ENCODE data around the gene TNIK. TPM values are rescaled to one million over a fixed set of nuclear protein-coding genes. Genes with fewer than 3 reads are reported as not detected.
A peak's percentile ranks its signal among the peaks of the same experiment; 100 is the strongest.

TNIK gene
- total RNA-seq, 1 donor from 2014 or later: 35.3 TPM

DNA sequence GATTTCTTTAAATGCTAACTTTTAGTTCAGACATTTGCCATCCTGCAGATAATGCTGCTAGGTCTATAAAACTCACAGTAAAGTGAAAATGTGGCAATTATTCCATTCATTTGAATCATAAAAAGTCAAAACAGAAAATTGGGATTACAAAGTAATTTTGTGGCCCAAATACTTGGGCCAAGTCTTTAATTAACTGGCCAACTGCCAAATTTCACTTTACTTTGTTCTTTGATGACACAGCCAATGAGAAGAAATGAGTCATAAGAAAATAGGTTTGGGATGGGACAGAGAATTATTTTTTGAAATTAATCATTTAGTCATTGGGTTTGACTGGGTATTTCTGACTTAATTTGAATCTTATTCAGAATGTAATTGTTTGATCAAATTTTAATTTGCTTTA is 343.8 kb downstream of the TNIK start:
- TF ChIP-seq, protein P1, sequence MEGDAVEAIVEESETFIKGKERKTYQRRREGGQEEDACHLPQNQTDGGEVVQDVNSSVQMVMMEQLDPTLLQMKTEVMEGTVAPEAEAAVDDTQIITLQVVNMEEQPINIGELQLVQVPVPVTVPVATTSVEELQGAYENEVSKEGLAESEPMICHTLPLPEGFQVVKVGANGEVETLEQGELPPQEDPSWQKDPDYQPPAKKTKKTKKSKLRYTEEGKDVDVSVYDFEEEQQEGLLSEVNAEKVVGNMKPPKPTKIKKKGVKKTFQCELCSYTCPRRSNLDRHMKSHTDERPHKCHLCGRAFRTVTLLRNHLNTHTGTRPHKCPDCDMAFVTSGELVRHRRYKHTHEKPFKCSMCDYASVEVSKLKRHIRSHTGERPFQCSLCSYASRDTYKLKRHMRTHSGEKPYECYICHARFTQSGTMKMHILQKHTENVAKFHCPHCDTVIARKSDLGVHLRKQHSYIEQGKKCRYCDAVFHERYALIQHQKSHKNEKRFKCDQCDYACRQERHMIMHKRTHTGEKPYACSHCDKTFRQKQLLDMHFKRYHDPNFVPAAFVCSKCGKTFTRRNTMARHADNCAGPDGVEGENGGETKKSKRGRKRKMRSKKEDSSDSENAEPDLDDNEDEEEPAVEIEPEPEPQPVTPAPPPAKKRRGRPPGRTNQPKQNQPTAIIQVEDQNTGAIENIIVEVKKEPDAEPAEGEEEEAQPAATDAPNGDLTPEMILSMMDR (IDR thresholded peaks at IDR 0.05): no peak
- no peak for ATAC-seq
- Histone ChIP-seq H3K4me1 (no peaks in the 10 kb centered on the region), H3K36me3 (peaks cover 16% of the 10 kb centered on the region), H3K4me3 (no peak overlapping the region), H3K27me3 (no peaks in the 10 kb centered on the region), H3K9me3 (no peaks in the 10 kb centered on the region), H3K27ac (no peak overlapping the region)
- no peak for DNase-seq
- intact Hi-C loops (cut with DNase I): no loop called here

- no peaks in the 10 kb centered on the region for H3K27me3 ChIP-seq
These were observed 344.5 kb downstream of the TNIK start for GRCh38 chr3:171115667-171116066.

DNA sequence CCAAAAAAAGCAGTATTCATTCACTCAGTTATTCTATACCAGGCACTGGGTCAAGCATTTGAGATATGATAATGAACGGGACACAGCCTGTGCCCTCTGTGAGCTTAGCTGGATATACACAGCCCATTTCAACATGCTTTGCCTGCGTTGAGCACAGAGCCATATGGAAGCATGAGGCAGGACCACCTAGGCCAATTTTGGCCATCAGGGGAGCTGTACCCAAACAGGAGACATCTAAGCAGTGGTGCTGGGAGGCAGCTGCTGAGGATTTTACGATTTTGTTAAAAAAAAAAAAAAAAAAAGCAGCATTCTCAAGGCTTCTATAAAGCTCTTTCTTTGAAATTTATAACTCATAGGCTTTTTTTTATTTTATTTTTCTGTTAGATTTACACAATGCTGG is 346.5 kb downstream of the TNIK start:
- ATAC-seq: no peak
- Histone ChIP-seq H3K27me3 (no peaks in the 10 kb centered on the region), H3K9me3 (no peaks in the 10 kb centered on the region), H3K4me1 (no peaks in the 10 kb centered on the region), H3K36me3 (peaks cover 33% of the 10 kb centered on the region), H3K4me3 (no peak overlapping the region), H3K27ac (no peak overlapping the region)
- DNase-seq: no peak
- intact Hi-C loops (cut with DNase I): no loop called here
- TF ChIP-seq, protein P1 (IDR thresholded peaks at IDR 0.05): no peak

More at GRCh38 chr3:171115667-171116066, 344.5 kb downstream of the TNIK start:
- no peak overlapping the region for H3K4me3 ChIP-seq
- H3K4me1 ChIP-seq: no peaks in the 10 kb centered on the region
- intact Hi-C loops (cut with DNase I): no loop called here
- peak; percentile 26 for ATAC-seq
- TF ChIP-seq, protein P1 (IDR thresholded peaks at IDR 0.05): no peak
- H3K36me3 ChIP-seq: peaks cover 20% of the 10 kb centered on the region
- H3K27ac ChIP-seq: no peak overlapping the region
- no peaks in the 10 kb centered on the region for H3K9me3 ChIP-seq
- DNase-seq: no peak

- H3K27ac ChIP-seq: no peak overlapping the region
- no peak for ATAC-seq
These were observed 349.5 kb downstream of the TNIK start for GRCh38 chr3:171110715-171111114.

GRCh38 chr3:171108066-171108465 is 352.1 kb downstream of the TNIK start:
- Histone ChIP-seq H3K27me3 (no peaks in the 10 kb centered on the region), H3K27ac (no peak overlapping the region), H3K36me3 (peaks cover 46% of the 10 kb centered on the region), H3K9me3 (no peaks in the 10 kb centered on the region), H3K4me1 (no peaks in the 10 kb centered on the region), H3K4me3 (no peak overlapping the region)
- intact Hi-C loops (cut with DNase I): no loop called here
- no peak for DNase-seq
- TF ChIP-seq, protein P1 (IDR thresholded peaks at IDR 0.05): no peak
- no peak for ATAC-seq

More at GRCh38 chr3:171110715-171111114, 349.5 kb downstream of the TNIK start:
- no peaks in the 10 kb centered on the region for H3K9me3 ChIP-seq
- H3K36me3 ChIP-seq: peaks cover 50% of the 10 kb centered on the region
- DNase-seq: no peak
- TF ChIP-seq, protein P1 (IDR thresholded peaks at IDR 0.05): no peak
- H3K27me3 ChIP-seq: no peaks in the 10 kb centered on the region
- no peak overlapping the region for H3K4me3 ChIP-seq
- H3K4me1 ChIP-seq: no peaks in the 10 kb centered on the region
- intact Hi-C loops (cut with DNase I): no loop called here

- Histone ChIP-seq H3K36me3 (peaks cover 45% of the 10 kb centered on the region), H3K27ac (no peak overlapping the region), H3K9me3 (no peaks in the 10 kb centered on the region), H3K4me3 (no peak overlapping the region), H3K27me3 (no peaks in the 10 kb centered on the region), H3K4me1 (no peaks in the 10 kb centered on the region)
- ATAC-seq: no peak
- TF ChIP-seq, protein P1 (IDR thresholded peaks at IDR 0.05): no peak
- intact Hi-C loops (cut with DNase I): no loop called here
- no peak for DNase-seq
These were observed 357.0 kb downstream of the TNIK start for GRCh38 chr3:171103185-171103584.

Data from upper lobe of right lung (tissue), 1 donor.